OCI-LY1 (cell line): Measurements from ENCODE around the gene GMDS.

Source experiments
- H2AFZ ChIP-seq: fragments of 200-600 bp; sonication (generic), shearing (Covaris generic); 2 replicates; pipeline ENCODE4 v1.6.0; 2014; ENCODE audit warnings: antibody characterized with exemption, mild to moderate bottlenecking, low read length
- H3F3A ChIP-seq: fragments of 200-600 bp; sonication (generic), shearing (Covaris generic); 2 replicates; pipeline ENCODE4 v1.6.0; 2014; ENCODE audit warnings: mild to moderate bottlenecking, antibody characterized with exemption, low read length, moderate library complexity; ENCODE audit not compliant: insufficient read depth
- H3K27ac ChIP-seq: fragments of 200-600 bp; sonication (generic); 2 replicates; pipeline ENCODE4 v1.5.1; 2014; ENCODE audit warnings: low read length, mixed run types, mild to moderate bottlenecking, low read depth; ENCODE audit not compliant: poor library complexity, severe bottlenecking
- H3K27me3 ChIP-seq: fragments of 200-600 bp; sonication (generic); 2 replicates; pipeline ENCODE4 v1.6.0; 2014; ENCODE audit warnings: antibody characterized with exemption, mild to moderate bottlenecking, low read length, moderate library complexity; ENCODE audit not compliant: insufficient read depth
- H3K36me3 ChIP-seq: fragments of 200-600 bp; sonication (generic); 2 replicates; pipeline ENCODE4 v1.6.1; 2014; ENCODE audit warnings: mild to moderate bottlenecking, antibody characterized with exemption, low read length, moderate library complexity, mixed read lengths; ENCODE audit not compliant: insufficient read depth
- H3K4me1 ChIP-seq: fragments of 200-600 bp; sonication (generic); 2 replicates; pipeline ENCODE4 v1.5.1; 2014; ENCODE audit warnings: mild to moderate bottlenecking, low read length, moderate library complexity; ENCODE audit not compliant: insufficient read depth, severe bottlenecking
- H3K4me2 ChIP-seq: fragments of 200-600 bp; sonication (generic), shearing (Covaris generic); 2 replicates; pipeline ENCODE4 v1.6.1; 2014; ENCODE audit warnings: low read length
- H3K4me3 ChIP-seq: fragments of 200-600 bp; sonication (generic); 2 replicates; pipeline ENCODE4 v1.5.1; 2014; ENCODE audit warnings: low read length, low read depth, mild to moderate bottlenecking, mixed read lengths; ENCODE audit not compliant: poor library complexity, severe bottlenecking
- H3K79me2 ChIP-seq: fragments of 200-600 bp; shearing (Covaris generic); 2 replicates; pipeline ENCODE4 v1.6.1; 2016; ENCODE audit warnings: mixed run types, low read length, mixed read lengths; ENCODE audit not compliant: insufficient read depth
- H3K9ac ChIP-seq: fragments of 200-600 bp; sonication (generic), shearing (Covaris generic); 2 replicates; pipeline ENCODE4 v1.6.1; 2014; ENCODE audit warnings: mild to moderate bottlenecking, low read length, mixed read lengths
- H3K9me2 ChIP-seq: fragments of 200-600 bp; sonication (generic), shearing (Covaris generic); 2 replicates; pipeline ENCODE4 v1.6.1; 2014; ENCODE audit warnings: low read depth, mild to moderate bottlenecking, low read length, mixed read lengths
- H3K9me3 ChIP-seq: fragments of 200-600 bp; shearing (Covaris generic); 2 replicates; pipeline ENCODE4 v1.6.1; 2014; ENCODE audit warnings: low read length, mixed read lengths
- H4K20me1 ChIP-seq: fragments of 200-600 bp; sonication (generic), shearing (Covaris generic); 2 replicates; pipeline ENCODE4 v1.6.0; 2016; ENCODE audit warnings: mild to moderate bottlenecking, low read length; ENCODE audit not compliant: insufficient read depth
- EZH2 ChIP-seq: fragments of 200-600 bp; sonication (generic), shearing (Covaris generic); IDR thresholded peaks from 2 replicates; pipeline ENCODE4 v1.8.0; 2017; ENCODE audit warnings: borderline replicate concordance, mixed run types, mild to moderate bottlenecking, antibody characterized with exemption, low read length, moderate library complexity, mixed read lengths
- TF ChIP-seq, protein P1 (sequence below): fragments of 200-600 bp; sonication (generic), shearing (Covaris generic); IDR thresholded peaks from 2 replicates; pipeline ENCODE4 v1.5.1; 2017; ENCODE audit warnings: mild to moderate bottlenecking, antibody characterized with exemption, low read length, moderate library complexity, mixed read lengths

The GMDS gene

DNA sequence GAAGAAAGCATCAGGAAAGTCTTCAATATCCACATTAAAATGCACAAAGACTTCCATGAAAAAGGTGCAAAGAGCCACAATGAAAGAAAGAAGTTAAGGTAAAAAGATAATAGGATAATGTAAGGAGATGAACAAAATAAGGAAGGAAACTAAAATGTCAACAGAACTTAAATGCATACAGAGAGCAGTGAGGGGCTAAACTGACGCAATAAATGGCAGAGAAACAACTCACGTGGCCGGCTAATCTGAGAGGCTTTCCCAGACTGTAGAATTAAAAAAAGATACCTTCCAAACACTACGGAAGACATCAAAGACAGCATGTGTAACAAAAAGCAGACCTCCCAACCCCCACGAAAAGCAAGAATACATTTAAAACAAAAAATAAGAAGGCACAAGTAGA lies 73.7 kb downstream of the GMDS start:
- Histone ChIP-seq H2AFZ (no peak overlapping the region), H3K9me3 (no peaks in the 10 kb centered on the region), H3K27me3 (peaks cover 4% of the 10 kb centered on the region; the same call in 1 of the 2 replicates), H3K9me2 (no peaks in the 10 kb centered on the region), H3K27ac (no peak overlapping the region), H3K79me2 (no peaks in the 10 kb centered on the region), H4K20me1 (no peaks in the 10 kb centered on the region), H3K4me2 (no peak overlapping the region), H3F3A (no peaks in the 10 kb centered on the region), H3K4me3 (no peak overlapping the region), H3K36me3 (no peaks in the 10 kb centered on the region), H3K9ac (no peak overlapping the region), H3K4me1 (no peaks in the 10 kb centered on the region)
- TF ChIP-seq, protein P1, sequence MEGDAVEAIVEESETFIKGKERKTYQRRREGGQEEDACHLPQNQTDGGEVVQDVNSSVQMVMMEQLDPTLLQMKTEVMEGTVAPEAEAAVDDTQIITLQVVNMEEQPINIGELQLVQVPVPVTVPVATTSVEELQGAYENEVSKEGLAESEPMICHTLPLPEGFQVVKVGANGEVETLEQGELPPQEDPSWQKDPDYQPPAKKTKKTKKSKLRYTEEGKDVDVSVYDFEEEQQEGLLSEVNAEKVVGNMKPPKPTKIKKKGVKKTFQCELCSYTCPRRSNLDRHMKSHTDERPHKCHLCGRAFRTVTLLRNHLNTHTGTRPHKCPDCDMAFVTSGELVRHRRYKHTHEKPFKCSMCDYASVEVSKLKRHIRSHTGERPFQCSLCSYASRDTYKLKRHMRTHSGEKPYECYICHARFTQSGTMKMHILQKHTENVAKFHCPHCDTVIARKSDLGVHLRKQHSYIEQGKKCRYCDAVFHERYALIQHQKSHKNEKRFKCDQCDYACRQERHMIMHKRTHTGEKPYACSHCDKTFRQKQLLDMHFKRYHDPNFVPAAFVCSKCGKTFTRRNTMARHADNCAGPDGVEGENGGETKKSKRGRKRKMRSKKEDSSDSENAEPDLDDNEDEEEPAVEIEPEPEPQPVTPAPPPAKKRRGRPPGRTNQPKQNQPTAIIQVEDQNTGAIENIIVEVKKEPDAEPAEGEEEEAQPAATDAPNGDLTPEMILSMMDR: no peak
- TF ChIP-seq EZH2: no peak

DNA sequence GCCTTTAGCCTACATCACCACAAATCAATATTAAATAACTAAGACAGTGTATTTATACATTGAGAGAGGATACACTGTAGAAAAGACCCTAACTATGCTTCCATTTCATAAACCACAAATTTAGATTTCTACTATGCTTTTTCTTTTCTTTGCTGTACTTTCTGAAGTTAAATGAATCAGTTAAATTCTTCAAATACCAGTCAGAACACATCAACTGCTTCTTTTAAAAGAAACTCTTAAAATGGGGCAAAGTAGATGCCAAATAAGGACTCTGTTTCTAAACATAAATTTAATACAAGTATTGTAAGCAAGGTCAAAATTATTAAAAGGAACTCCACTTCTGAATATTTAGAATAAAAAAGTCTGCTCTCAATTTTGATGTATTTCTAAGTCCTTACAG lies 76.9 kb downstream of the GMDS start:
- H3K9me3 ChIP-seq: peaks cover 5% of the 10 kb centered on the region; the same call in 1 of the 2 replicates
- H3K9me2 ChIP-seq: no peaks in the 10 kb centered on the region
- TF ChIP-seq, protein P1: no peak
- TF ChIP-seq EZH2: no peak
- H2AFZ ChIP-seq: no peak overlapping the region
- no peaks in the 10 kb centered on the region for H4K20me1 ChIP-seq
- H3K4me1 ChIP-seq: no peaks in the 10 kb centered on the region
- no peaks in the 10 kb centered on the region for H3F3A ChIP-seq
- no peak overlapping the region for H3K9ac ChIP-seq
- peaks cover 4% of the 10 kb centered on the region for H3K27me3 ChIP-seq
- H3K4me3 ChIP-seq: no peak overlapping the region
- no peaks in the 10 kb centered on the region; the same call in 1 of the 2 replicates for H3K36me3 ChIP-seq
- H3K4me2 ChIP-seq: no peak overlapping the region
- no peaks in the 10 kb centered on the region for H3K79me2 ChIP-seq
- H3K27ac ChIP-seq: no peak overlapping the region

DNA sequence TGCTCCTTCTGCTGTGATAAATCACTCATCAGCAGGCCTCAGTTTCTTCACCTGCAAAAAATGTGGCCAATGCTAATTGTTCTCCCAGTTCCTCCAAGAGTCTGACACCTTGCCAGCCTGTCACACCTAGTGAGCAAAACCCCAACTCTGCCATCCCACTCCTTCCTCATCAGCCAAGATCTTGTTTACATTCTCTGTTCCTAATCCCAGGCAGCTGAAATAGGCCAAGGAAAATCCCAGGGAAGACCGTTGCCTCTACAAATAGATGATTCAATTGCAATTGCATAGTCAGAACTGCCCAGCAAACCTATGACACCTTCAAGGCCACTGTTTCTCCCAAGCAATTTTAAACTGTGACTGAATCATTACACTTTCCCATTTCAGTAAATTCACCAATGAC lies 78.7 kb downstream of the GMDS start:
- peaks cover 5% of the 10 kb centered on the region; the same call in 1 of the 2 replicates for H3K9me3 ChIP-seq
- peaks cover 4% of the 10 kb centered on the region for H3K27me3 ChIP-seq
- H3K4me1 ChIP-seq: no peaks in the 10 kb centered on the region
- no peaks in the 10 kb centered on the region for H3F3A ChIP-seq
- no peak overlapping the region for H3K4me2 ChIP-seq
- TF ChIP-seq EZH2: no peak
- TF ChIP-seq, protein P1: no peak
- H2AFZ ChIP-seq: no peak overlapping the region
- no peak overlapping the region for H3K9ac ChIP-seq
- no peak overlapping the region for H3K4me3 ChIP-seq
- H4K20me1 ChIP-seq: no peaks in the 10 kb centered on the region
- H3K27ac ChIP-seq: no peak overlapping the region
- no peaks in the 10 kb centered on the region; the same call in 1 of the 2 replicates for H3K36me3 ChIP-seq
- no peaks in the 10 kb centered on the region for H3K9me2 ChIP-seq
- no peaks in the 10 kb centered on the region for H3K79me2 ChIP-seq
